Neural cell (in vitro differentiated cells): ENCODE measurements around the gene SMPD2. TPM values are rescaled to one million over a fixed set of nuclear protein-coding genes. Genes with fewer than 3 reads are reported as not detected.
A peak's percentile ranks its signal among the peaks of the same experiment; 100 is the strongest.

Source experiments
- H2AFZ ChIP-seq: fragments of 200-600, 300-800 bp; sonication (generic), shearing (Covaris generic); 2 replicates; pipeline ENCODE4 v1.6.0; 2014; ENCODE audit warnings: low read depth, mild to moderate bottlenecking, antibody characterized with exemption, low read length, moderate library complexity
- H3F3A ChIP-seq: fragments of 200-600 bp; shearing (Covaris generic); 2 replicates; pipeline ENCODE4 v1.6.1; 2016; ENCODE audit warnings: mild to moderate bottlenecking, moderate library complexity, mixed read lengths, antibody characterized with exemption, low read length; ENCODE audit not compliant: insufficient read depth, poor library complexity, severe bottlenecking
- H3K27ac ChIP-seq: fragments of 200-600, 300-800 bp; sonication (generic), shearing (Covaris generic); 2 replicates; pipeline ENCODE4 v1.5.1; 2014; ENCODE audit warnings: mild to moderate bottlenecking, low read length, moderate library complexity
- H3K27me3 ChIP-seq: fragments of 300-800, 200-600 bp; sonication (generic), shearing (Covaris generic); 2 replicates; pipeline ENCODE4 v1.6.0; 2014; ENCODE audit warnings: mild to moderate bottlenecking, low read depth, low read length, moderate library complexity; ENCODE audit not compliant: insufficient read depth
- H3K36me3 ChIP-seq: fragments of 300-800, 200-600 bp; sonication (generic), shearing (Covaris generic); 2 replicates; pipeline ENCODE4 v1.5.1; 2014; ENCODE audit warnings: mild to moderate bottlenecking, antibody characterized with exemption, low read length, moderate library complexity; ENCODE audit not compliant: insufficient read depth
- H3K4me2 ChIP-seq: fragments of 300-800, 200-600 bp; sonication (generic), shearing (Covaris generic); 2 replicates; pipeline ENCODE4 v1.6.0; 2014; ENCODE audit warnings: mild to moderate bottlenecking, low read length
- H3K4me3 ChIP-seq: fragments of 300-800, 200-600 bp; sonication (generic), shearing (Covaris generic); 2 replicates; pipeline ENCODE4 v1.5.1; 2014; ENCODE audit warnings: mild to moderate bottlenecking, low read length, moderate library complexity
- H3K79me2 ChIP-seq: fragments of 200-600 bp; shearing (Covaris generic); replicated peaks from 2 replicates; pipeline ENCODE4 v1.6.0; 2014; ENCODE audit warnings: mild to moderate bottlenecking, low read length, moderate library complexity; ENCODE audit not compliant: insufficient read depth
- H3K9ac ChIP-seq: fragments of 300-800, 200-600 bp; sonication (generic), shearing (Covaris generic); 2 replicates; pipeline ENCODE4 v1.6.1; 2016; ENCODE audit warnings: mild to moderate bottlenecking, low read length, mixed read lengths
- H3K9me2 ChIP-seq: fragments of 200-600 bp; shearing (Covaris generic); 2 replicates; pipeline ENCODE4 v1.6.1; 2016; ENCODE audit warnings: mild to moderate bottlenecking, low read length, mixed read lengths; ENCODE audit not compliant: insufficient read depth
- H3K9me3 ChIP-seq: fragments of 200-600, 300-800 bp; sonication (generic), shearing (Covaris generic); 2 replicates; pipeline ENCODE4 v1.6.1; 2016; ENCODE audit warnings: mild to moderate bottlenecking, mixed run types, low read length, moderate library complexity, mixed read lengths
- H4K20me1 ChIP-seq: fragments of 200-600 bp; shearing (Covaris generic); 2 replicates; pipeline ENCODE4 v1.6.1; 2016; ENCODE audit warnings: mild to moderate bottlenecking, mixed run types; ENCODE audit not compliant: insufficient read depth
- CTCF ChIP-seq: fragments of 450-650 bp; IDR thresholded peaks from 2 replicates; pipeline ENCODE4 v1.5.1; 2014; ENCODE audit warnings: antibody characterized with exemption, mild to moderate bottlenecking, moderate library complexity; ENCODE audit not compliant: poor library complexity, severe bottlenecking
- EP300 ChIP-seq: fragments of 450-650 bp; conservative IDR thresholded peaks from 2 replicates; pipeline ENCODE4 v1.6.1; 2014; ENCODE audit warnings: antibody characterized with exemption, mild to moderate bottlenecking, moderate library complexity; ENCODE audit not compliant: poor library complexity, severe bottlenecking
- EZH2 ChIP-seq: fragments of 200-600, 300-800 bp; shearing (Covaris generic), sonication (generic); IDR thresholded peaks from 2 replicates; pipeline ENCODE4 v1.6.1; 2014; ENCODE audit warnings: antibody characterized with exemption, low read length, borderline replicate concordance, mild to moderate bottlenecking; ENCODE audit not compliant: insufficient read depth, poor library complexity, severe bottlenecking
- MXI1 ChIP-seq: fragments of 450-650 bp; conservative IDR thresholded peaks from 2 replicates; pipeline ENCODE4 v1.6.1; 2014; ENCODE audit warnings: antibody characterized with exemption, mild to moderate bottlenecking; ENCODE audit not compliant: poor library complexity, severe bottlenecking
- POLR2AphosphoS5 ChIP-seq: IDR thresholded peaks from 2 replicates; pipeline ENCODE4 v1.6.1; 2012
- REST ChIP-seq: IDR thresholded peaks from 2 replicates; pipeline ENCODE4 v1.6.1; 2012; ENCODE audit warnings: borderline replicate concordance
- SMC3 ChIP-seq: fragments of 450-650 bp; conservative IDR thresholded peaks from 2 replicates; pipeline ENCODE4 v1.6.1; 2014; ENCODE audit warnings: antibody characterized with exemption, mild to moderate bottlenecking, moderate library complexity; ENCODE audit not compliant: poor library complexity
- TAF1 ChIP-seq: IDR thresholded peaks from 2 replicates; pipeline ENCODE4 v1.6.1; 2012; ENCODE audit warnings: low read depth
- polyA plus RNA-seq: library from polyadenylated mRNA; depleted of rRNA; stranded (reverse); fragments of >200 nt; gene quantifications from 2 replicates; pipeline ENCODE4 v1.2.3, GENCODE V29; 2014

The SMPD2 gene
- polyA plus RNA-seq, 1 donor from 2014 or later = 8.0 TPM

GRCh38 chr6:109480993-109481480 lies 40.5 kb downstream of the SMPD2 start:
- Histone ChIP-seq H3K9me3 (no peaks in the 10 kb centered on the region), H3K27ac (no peak overlapping the region), H4K20me1 (no peaks in the 10 kb centered on the region), H3K9ac (no peak overlapping the region), H2AFZ (no peak overlapping the region), H3K27me3 (no peaks in the 10 kb centered on the region), H3K79me2 (no peaks in the 10 kb centered on the region), H3K4me3 (peak overlapping the region; percentile 29), H3F3A (no peaks in the 10 kb centered on the region), H3K4me2 (no peak overlapping the region), H3K36me3 (no peaks in the 10 kb centered on the region), H3K9me2 (no peaks in the 10 kb centered on the region)
- TF ChIP-seq SMC3 = no peak
- no peak for TF ChIP-seq EZH2
- no peak for TF ChIP-seq REST
- no peak for TF ChIP-seq CTCF
- no peak for TF ChIP-seq EP300
- no peak for TF ChIP-seq TAF1

GRCh38 chr6:109482905-109483734 lies 42.6 kb downstream of the SMPD2 start, which contains the start of gene ZBTB24:
Gene ZBTB24 (minus strand): TSS chr6:109483219. CDS start chr6:109482026, 1,193 bp downstream.
- H3K27ac ChIP-seq = no peak within 1 kb of the TSS
- no peak for TF ChIP-seq EP300
- peak; percentile 40 for TF ChIP-seq POLR2AphosphoS5
- peak; percentile 90 for TF ChIP-seq MXI1
- TF ChIP-seq TAF1 = no peak
- peak; percentile 22 for TF ChIP-seq CTCF

More at GRCh38 chr6:109482905-109483734, 42.6 kb downstream of the SMPD2 start, which contains the start of gene ZBTB24:
- no peaks in the 10 kb centered on the region for H4K20me1 ChIP-seq
- H3K27me3 ChIP-seq = no peaks in the 10 kb centered on the region
- H3K9me2 ChIP-seq = no peaks in the 10 kb centered on the region
- no peaks in the 10 kb centered on the region for H3F3A ChIP-seq
- no peaks in the 10 kb centered on the region for H3K9me3 ChIP-seq
- H3K4me3 ChIP-seq = peak within 1 kb of the TSS; percentile 74
- H3K9ac ChIP-seq = peak within 1 kb of the TSS; percentile 63
- peak within 1 kb of the TSS; percentile 3 for H2AFZ ChIP-seq
- H3K4me2 ChIP-seq = peak within 1 kb of the TSS; percentile 91
- H3K36me3 ChIP-seq = no peaks in the 10 kb centered on the region
- H3K79me2 ChIP-seq = no peaks in the 10 kb centered on the region
